ENCODE measurements around the gene TGM5.

GRCh38 chr15:43270676-43271306, 4.1 kb upstream of the TGM5 start:
- TF ChIP-seq CTCF (IDR thresholded peaks at IDR 0.05) (no peak), POLR2AphosphoS5 (IDR thresholded peaks at IDR 0.05) (no peak)

All from transverse colon (tissue), 4 donors.